ENCODE data around the gene YTHDF2. TPM values are rescaled to one million over a fixed set of nuclear protein-coding genes. Genes with fewer than 3 reads are reported as not detected.
A peak's percentile ranks its signal among the peaks of the same experiment; 100 is the strongest.
"Not testable (repeated sequence)": the region's sequence is repeated elsewhere in the genome, so short reads cannot be mapped to it uniquely, and the experiment has no call there.

Gene YTHDF2
- 126 TPM for polyA plus RNA-seq (2013, experiment 1 of 2)
- polyA plus RNA-seq (2013, experiment 2 of 2) = 126 TPM

DNA sequence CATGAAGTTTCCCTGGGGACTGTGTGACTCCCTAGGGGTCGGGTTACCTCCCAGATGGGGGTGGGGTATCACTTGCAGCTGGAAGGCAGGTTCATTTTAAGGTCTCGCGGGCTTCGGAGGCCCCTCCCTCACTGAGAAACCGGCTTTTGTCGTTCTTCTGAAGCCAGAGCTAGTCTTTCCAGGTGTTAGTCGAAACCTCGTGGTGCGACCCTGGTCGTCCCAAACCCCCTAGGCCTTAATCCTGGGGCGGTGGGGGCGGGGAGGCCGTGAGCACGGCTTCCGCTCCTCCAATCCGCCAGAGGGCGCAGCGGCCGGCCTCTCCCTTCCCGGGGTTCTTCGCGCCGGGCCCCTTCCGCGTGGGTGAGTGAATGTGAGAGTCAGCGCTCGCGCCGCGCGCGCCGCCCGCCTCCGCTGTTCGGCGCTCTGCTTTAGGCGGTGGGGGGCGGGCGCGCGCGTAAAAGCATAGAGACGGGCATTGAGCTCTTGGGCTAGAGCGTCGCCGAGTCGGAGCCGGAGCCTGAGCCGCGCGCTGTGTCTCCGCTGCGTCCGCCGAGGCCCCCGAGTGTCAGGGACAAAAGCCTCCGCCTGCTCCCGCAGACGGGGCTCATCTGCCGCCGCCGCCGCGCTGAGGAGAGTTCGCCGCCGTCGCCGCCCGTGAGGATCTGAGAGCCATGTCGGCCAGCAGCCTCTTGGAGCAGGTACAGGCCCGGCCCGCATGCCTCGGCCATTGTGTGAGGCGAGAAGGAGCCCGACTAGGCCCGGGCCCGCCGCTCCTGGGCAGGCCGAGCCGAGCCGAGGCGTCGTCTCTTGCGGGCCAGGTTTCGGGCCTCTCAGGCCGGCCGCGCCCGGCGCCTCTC lies at the start of gene YTHDF2:
YTHDF2 (plus strand) TSS at position 491 of the 857 bp plus-strand sequence; CDS start at position 672, 181 bp downstream.
- peak within 1 kb of the TSS; percentile 30 for H2BK120ac ChIP-seq (ENCODE audit: low read depth, low read length)
- peak; percentile 99 for DNase-seq
- peak within 1 kb of the TSS; percentile 17 for H4K8ac ChIP-seq (ENCODE audit: low read depth, low read length)
- peak within 1 kb of the TSS; percentile 88 for H2BK5ac ChIP-seq (ENCODE audit: low read length)
- no peak within 1 kb of the TSS for H2BK15ac ChIP-seq (replicated peaks; ENCODE audit: low read depth)
- no peak within 1 kb of the TSS for H4K5ac ChIP-seq (ENCODE audit: low read length)
- H3K23ac ChIP-seq (ENCODE audit: low read length) = peak within 1 kb of the TSS; percentile 100
- H3K27me3 ChIP-seq (ENCODE audit: insufficient read depth, low read length, poor library complexity) = no peaks in the 10 kb centered on the region
- peak within 1 kb of the TSS; percentile 71 for H2AK5ac ChIP-seq (ENCODE audit: low read length)
- peaks cover 43% of the 10 kb centered on the region for H3K79me2 ChIP-seq (ENCODE audit: control insufficient read depth, insufficient read depth, low read length)
- H3K9ac ChIP-seq (ENCODE audit: low read length) = peak within 1 kb of the TSS; percentile 98
- H3K27ac ChIP-seq (ENCODE audit: low read depth, low read length) = peak within 1 kb of the TSS; percentile 99
- peak within 1 kb of the TSS; percentile 46 for H3K4me2 ChIP-seq (ENCODE audit: low read length)
- H3K56ac ChIP-seq (ENCODE audit: low read length) = peak within 1 kb of the TSS; percentile 99
- H3K4ac ChIP-seq (ENCODE audit: low read depth, low read length) = peak within 1 kb of the TSS; percentile 100
- whole genome bisulfite sequencing (ENCODE audit: extremely low coverage, insufficient coverage, low lambda C conversion rate) = no CpG with 5 or more reads among the region's 92 CpGs
- peak within 1 kb of the TSS; percentile 92 for H3K4me3 ChIP-seq (ENCODE audit: low read length)
- peak within 1 kb of the TSS; percentile 99 for H3K18ac ChIP-seq (ENCODE audit: low read length)
- peaks cover 3% of the 10 kb centered on the region for H3K79me1 ChIP-seq (ENCODE audit: low read length)
- H3K4me1 ChIP-seq (ENCODE audit: control insufficient read depth, low read depth, low read length) = no peaks in the 10 kb centered on the region
- H3K36me3 ChIP-seq (ENCODE audit: control insufficient read depth, insufficient read depth, low read length) = no peaks in the 10 kb centered on the region

DNA sequence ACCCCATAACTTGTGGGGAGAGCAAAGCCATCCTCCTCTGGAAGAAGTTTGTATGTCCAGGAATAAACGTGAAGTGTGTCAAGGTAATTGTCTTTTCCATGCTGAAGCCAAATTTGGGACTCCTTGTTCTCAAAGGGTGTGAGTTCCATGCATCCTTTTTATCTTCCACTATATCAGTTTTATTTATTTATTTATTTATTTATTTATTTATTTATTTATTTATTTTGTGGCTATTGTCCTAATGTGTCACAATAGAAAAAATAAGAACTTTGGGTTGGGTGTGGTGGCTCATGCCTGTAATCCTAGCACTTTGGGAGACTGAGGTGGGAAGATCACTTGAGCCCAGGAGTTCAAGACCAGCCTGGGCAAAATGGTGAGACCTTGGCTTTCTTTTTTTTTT lies 45.1 kb upstream of the YTHDF2 start:
- H3K56ac ChIP-seq (ENCODE audit: low read length); H4K5ac ChIP-seq (ENCODE audit: low read length); H3K4me2 ChIP-seq (ENCODE audit: low read length); H2BK5ac ChIP-seq (ENCODE audit: low read length); H3K18ac ChIP-seq (ENCODE audit: low read length); H4K8ac ChIP-seq (ENCODE audit: low read depth, low read length); DNase-seq; H3K4me3 ChIP-seq (ENCODE audit: low read length); H3K27ac ChIP-seq (ENCODE audit: low read depth, low read length); H2BK120ac ChIP-seq (ENCODE audit: low read depth, low read length); H2AK5ac ChIP-seq (ENCODE audit: low read length); H3K9ac ChIP-seq (ENCODE audit: low read length); H3K4me1 ChIP-seq (ENCODE audit: control insufficient read depth, low read depth, low read length); H3K79me1 ChIP-seq (ENCODE audit: low read length); H3K79me2 ChIP-seq (ENCODE audit: control insufficient read depth, insufficient read depth, low read length); H3K4ac ChIP-seq (ENCODE audit: low read depth, low read length); H3K27me3 ChIP-seq (ENCODE audit: insufficient read depth, low read length, poor library complexity); H3K36me3 ChIP-seq (ENCODE audit: control insufficient read depth, insufficient read depth, low read length); H2BK15ac ChIP-seq (replicated peaks; ENCODE audit: low read depth); H3K23ac ChIP-seq (ENCODE audit: low read length): not testable (repeated sequence)
- no CpG with 5 or more reads among the region's 1 CpG for WGBS (ENCODE audit: extremely low coverage, insufficient coverage, low lambda C conversion rate)

DNA sequence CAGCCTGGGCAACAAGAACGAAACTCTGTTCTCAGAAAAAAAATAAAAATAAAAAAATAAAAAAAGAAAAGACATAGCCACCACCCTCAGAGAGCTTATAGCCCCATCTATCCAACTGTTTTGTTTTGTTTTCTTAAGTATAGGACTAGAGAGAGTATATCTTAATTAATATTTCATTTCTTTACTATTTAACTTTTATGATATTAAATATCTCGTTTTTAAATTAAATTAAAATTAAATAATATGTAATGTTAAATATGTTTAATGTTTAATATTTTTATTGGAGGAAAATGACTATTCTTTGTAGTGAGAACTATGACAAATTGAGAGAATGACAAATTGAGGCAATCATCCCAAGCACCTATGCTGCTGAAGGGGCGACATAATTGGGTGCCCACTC lies 33.1 kb upstream of the YTHDF2 start:
- H3K27ac ChIP-seq (ENCODE audit: low read depth, low read length) = no peak overlapping the region
- 90% methylated on average over 1 of the region's 3 CpGs for WGBS (ENCODE audit: extremely low coverage, insufficient coverage, low lambda C conversion rate)
- H3K23ac ChIP-seq (ENCODE audit: low read length) = no peak overlapping the region
- no peak overlapping the region for H2BK120ac ChIP-seq (ENCODE audit: low read depth, low read length)
- peaks cover 1% of the 10 kb centered on the region for H3K36me3 ChIP-seq (ENCODE audit: control insufficient read depth, insufficient read depth, low read length)
- H2BK5ac ChIP-seq (ENCODE audit: low read length) = no peak overlapping the region
- H4K8ac ChIP-seq (ENCODE audit: low read depth, low read length) = no peak overlapping the region
- H4K5ac ChIP-seq (ENCODE audit: low read length) = no peak overlapping the region
- H3K79me1 ChIP-seq (ENCODE audit: low read length) = no peaks in the 10 kb centered on the region
- no peaks in the 10 kb centered on the region for H3K79me2 ChIP-seq (ENCODE audit: control insufficient read depth, insufficient read depth, low read length)
- DNase-seq = no peak
- no peak overlapping the region for H3K18ac ChIP-seq (ENCODE audit: low read length)
- no peaks in the 10 kb centered on the region for H3K27me3 ChIP-seq (ENCODE audit: insufficient read depth, low read length, poor library complexity)
- no peak overlapping the region for H3K56ac ChIP-seq (ENCODE audit: low read length)
- H3K4me3 ChIP-seq (ENCODE audit: low read length) = no peak overlapping the region
- H2AK5ac ChIP-seq (ENCODE audit: low read length) = no peak overlapping the region
- no peak overlapping the region for H3K4me2 ChIP-seq (ENCODE audit: low read length)
- H3K9ac ChIP-seq (ENCODE audit: low read length) = no peak overlapping the region
- H3K4me1 ChIP-seq (ENCODE audit: control insufficient read depth, low read depth, low read length) = no peaks in the 10 kb centered on the region
- no peak overlapping the region for H2BK15ac ChIP-seq (replicated peaks; ENCODE audit: low read depth)
- no peak overlapping the region for H3K4ac ChIP-seq (ENCODE audit: low read depth, low read length)

DNA sequence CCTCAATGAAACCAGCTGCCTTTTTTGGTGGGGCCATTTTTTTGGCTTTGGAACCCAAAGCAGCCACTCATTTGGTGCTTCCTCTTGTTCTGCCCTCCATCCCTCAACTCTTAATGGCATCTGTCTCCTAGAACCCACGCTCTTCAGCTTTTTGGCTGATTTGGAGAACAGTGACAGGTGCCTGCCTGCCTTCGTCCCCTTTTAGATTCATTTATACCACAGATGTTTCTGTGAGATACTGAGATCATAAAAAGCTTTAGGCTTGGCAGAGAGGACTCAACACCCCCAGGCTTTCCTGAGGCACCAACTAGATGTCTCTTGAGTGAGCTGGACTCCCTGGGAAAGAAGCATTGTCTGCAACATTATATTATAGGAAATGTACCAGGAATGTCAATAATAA lies 20.4 kb upstream of the YTHDF2 start:
- Histone ChIP-seq H2BK120ac (ENCODE audit: low read depth, low read length) (no peak overlapping the region), H3K4me1 (ENCODE audit: control insufficient read depth, low read depth, low read length) (no peaks in the 10 kb centered on the region), H2BK5ac (ENCODE audit: low read length) (no peak overlapping the region), H4K8ac (ENCODE audit: low read depth, low read length) (no peak overlapping the region), H3K27me3 (ENCODE audit: insufficient read depth, low read length, poor library complexity) (no peaks in the 10 kb centered on the region), H2AK5ac (ENCODE audit: low read length) (no peak overlapping the region), H3K36me3 (ENCODE audit: control insufficient read depth, insufficient read depth, low read length) (peaks cover 10% of the 10 kb centered on the region), H3K18ac (ENCODE audit: low read length) (no peak overlapping the region), H2BK15ac (replicated peaks; ENCODE audit: low read depth) (no peak overlapping the region), H3K9ac (ENCODE audit: low read length) (no peak overlapping the region), H3K79me2 (ENCODE audit: control insufficient read depth, insufficient read depth, low read length) (no peaks in the 10 kb centered on the region), H3K56ac (ENCODE audit: low read length) (no peak overlapping the region), H3K79me1 (ENCODE audit: low read length) (no peaks in the 10 kb centered on the region), H3K4ac (ENCODE audit: low read depth, low read length) (no peak overlapping the region), H3K27ac (ENCODE audit: low read depth, low read length) (no peak overlapping the region), H3K23ac (ENCODE audit: low read length) (no peak overlapping the region), H3K4me3 (ENCODE audit: low read length) (no peak overlapping the region), H3K4me2 (ENCODE audit: low read length) (no peak overlapping the region), H4K5ac (ENCODE audit: low read length) (no peak overlapping the region)
- no CpG with 5 or more reads among the region's 2 CpGs for WGBS (ENCODE audit: extremely low coverage, insufficient coverage, low lambda C conversion rate)
- no peak for DNase-seq

DNA sequence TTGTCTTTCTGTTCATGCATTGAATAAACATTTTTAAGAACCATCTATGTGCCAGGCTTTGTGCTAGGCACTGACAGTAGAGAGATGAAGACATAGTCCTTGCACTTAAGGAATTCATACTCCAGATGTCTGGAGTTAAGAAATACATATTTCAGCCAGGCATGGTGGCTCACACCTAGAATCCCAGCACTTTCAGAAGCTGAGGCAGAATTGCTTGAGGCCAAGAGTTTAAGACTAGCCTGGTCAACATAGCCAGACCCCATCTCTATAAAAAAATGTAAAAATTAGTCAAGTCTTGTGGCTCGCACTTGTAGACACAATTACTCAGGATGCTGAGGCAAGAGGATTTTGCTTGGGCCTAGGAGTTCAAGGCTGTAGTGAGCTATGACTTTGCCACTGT lies 18.6 kb upstream of the YTHDF2 start:
- Histone ChIP-seq H4K5ac (ENCODE audit: low read length) (no peak overlapping the region), H3K79me1 (ENCODE audit: low read length) (no peaks in the 10 kb centered on the region), H2BK15ac (replicated peaks; ENCODE audit: low read depth) (no peak overlapping the region), H3K4me3 (ENCODE audit: low read length) (no peak overlapping the region), H3K27me3 (ENCODE audit: insufficient read depth, low read length, poor library complexity) (no peaks in the 10 kb centered on the region), H3K9ac (ENCODE audit: low read length) (no peak overlapping the region), H2BK120ac (ENCODE audit: low read depth, low read length) (no peak overlapping the region), H2AK5ac (ENCODE audit: low read length) (no peak overlapping the region), H3K4ac (ENCODE audit: low read depth, low read length) (no peak overlapping the region), H3K23ac (ENCODE audit: low read length) (no peak overlapping the region), H2BK5ac (ENCODE audit: low read length) (no peak overlapping the region), H3K4me2 (ENCODE audit: low read length) (no peak overlapping the region), H3K56ac (ENCODE audit: low read length) (no peak overlapping the region), H4K8ac (ENCODE audit: low read depth, low read length) (no peak overlapping the region), H3K27ac (ENCODE audit: low read depth, low read length) (no peak overlapping the region), H3K79me2 (ENCODE audit: control insufficient read depth, insufficient read depth, low read length) (no peaks in the 10 kb centered on the region), H3K18ac (ENCODE audit: low read length) (no peak overlapping the region), H3K36me3 (ENCODE audit: control insufficient read depth, insufficient read depth, low read length) (peaks cover 10% of the 10 kb centered on the region), H3K4me1 (ENCODE audit: control insufficient read depth, low read depth, low read length) (no peaks in the 10 kb centered on the region)
- WGBS (ENCODE audit: extremely low coverage, insufficient coverage, low lambda C conversion rate) = no CpG with 5 or more reads among the region's 1 CpG
- no peak for DNase-seq
